ENCODE data around the gene RHOG. TPM values are rescaled to one million over a fixed set of nuclear protein-coding genes. Genes with fewer than 3 reads are reported as not detected.

Gene RHOG
- total and polyA plus RNA-seq, 9 of the 15 experiments (the other 6 are each of a cell fraction or from before 2014, with no cell fraction given): 22.6 to 162 (median 80.3) TPM

GRCh38 chr11:3834664-3835461, 5.9 kb downstream of the RHOG start (continued):
- TF ChIP-seq PBX2 (CRISPR knock-in tag; IDR thresholded peaks at IDR 0.05; ENCODE audit: low read depth) (no peak), PBX2 (tag; conservative IDR thresholded peaks at IDR 0.05; ENCODE audit: low read depth) (peak; percentile 68), RBM25 (IDR thresholded peaks at IDR 0.05; ENCODE audit: low read depth, low read length, severe bottlenecking) (peak; percentile 50), ZNF76 (CRISPR knock-in tag; IDR thresholded peaks at IDR 0.05; ENCODE audit: borderline replicate concordance) (no peak), ZNF282 (CRISPR knock-in tag; IDR thresholded peaks at IDR 0.05) (no peak), CXXC5 (CRISPR knock-in tag; IDR thresholded peaks at IDR 0.05) (peak; percentile 75), UBTF (IDR thresholded peaks at IDR 0.05; ENCODE audit: borderline replicate concordance in 1 of 2, low read depth in 2 of 2, low read length in 2 of 2) (peak in 1 of 2 experiments; percentile 54; a peak in 1 of 4 replicates), RNF2 (IDR thresholded peaks at IDR 0.05) (peak; percentile 99), PURB (CRISPR knock-in tag; IDR thresholded peaks at IDR 0.05; ENCODE audit: low read depth) (no peak), HMBOX1 (IDR thresholded peaks at IDR 0.05) (peak; percentile 77), LCOR (CRISPR knock-in tag; IDR thresholded peaks at IDR 0.05) (no peak), TAF1 (IDR thresholded peaks at IDR 0.05; ENCODE audit: control insufficient read depth, extremely low read depth, insufficient read depth, low read length, severe bottlenecking) (peak; percentile 64), AFF4 (CRISPR knock-in tag; IDR thresholded peaks at IDR 0.05) (no peak), ZNF175 (CRISPR knock-in tag; IDR thresholded peaks at IDR 0.05; ENCODE audit: low read depth) (peak; percentile 51), U2AF2 (optimal IDR thresholded peaks at IDR 0.05; ENCODE audit: low read depth, low read length) (no peak), XRCC5 (IDR thresholded peaks at IDR 0.05; ENCODE audit: low read depth, low read length) (peak; percentile 70; the same call in 1 of the 2 replicates), CSDE1 (IDR thresholded peaks at IDR 0.05) (no peak)

Measured in K562 (cell line).